MCF 10A (cell line): ENCODE data around the gene LRRTM1. TPM values are rescaled to one million over a fixed set of nuclear protein-coding genes. Genes with fewer than 3 reads are reported as not detected.

Experiments
- BruUV-seq: library from RNA; stranded (reverse); fragments of 400-500 nt; replicated peaks from 2 replicates; lab custom pipeline; 2021; lab: Mats Ljungman, UMichigan
- CTCF ChIA-PET: fragments of 300-600 bp; sonication (Branson Sonifier 250); formaldehyde crosslinking; extraction: SDS; loops from one replicate; lab custom pipeline; 2021; ENCODE audit warnings: antibody characterized with exemption, inconsistent platforms; lab: Yijun Ruan, JAX
- POLR2A ChIA-PET: fragments of 300-600, 350-650 bp; sonication (Branson Sonifier 250); formaldehyde crosslinking; extraction: SDS; loops from one replicate; lab custom pipeline; 2020; ENCODE audit warnings: antibody characterized with exemption, inconsistent platforms; lab: Yijun Ruan, JAX
- DNase-seq: peaks from one replicate; pipeline ENCODE4 v3.0.0-alpha.2; 2018; ENCODE audit not compliant: unreplicated experiment
- H3K27ac Mint-ChIP-seq: one replicate; pipeline ENCODE4 v1.8.0; 2022; ENCODE audit warnings: mild to moderate bottlenecking, low read depth, mixed read lengths; ENCODE audit not compliant: unreplicated experiment
- H3K27me3 Mint-ChIP-seq: one replicate; pipeline ENCODE4 v1.8.0; 2022; ENCODE audit warnings: mixed read lengths; ENCODE audit not compliant: insufficient read depth, unreplicated experiment
- H3K36me3 Mint-ChIP-seq: one replicate; pipeline ENCODE4 v1.8.0; 2022; ENCODE audit warnings: mild to moderate bottlenecking, moderate library complexity, mixed read lengths; ENCODE audit not compliant: insufficient read depth, unreplicated experiment
- H3K4me1 Mint-ChIP-seq: one replicate; pipeline ENCODE4 v1.8.0; 2022; ENCODE audit warnings: mixed read lengths; ENCODE audit not compliant: insufficient read depth, unreplicated experiment
- H3K4me3 Mint-ChIP-seq: one replicate; pipeline ENCODE4 v1.8.0; 2022; ENCODE audit warnings: mild to moderate bottlenecking, moderate library complexity, mixed read lengths; ENCODE audit not compliant: unreplicated experiment
- H3K9me3 Mint-ChIP-seq: one replicate; pipeline ENCODE4 v1.8.0; 2022; ENCODE audit warnings: mixed read lengths; ENCODE audit not compliant: unreplicated experiment
- CTCF ChIP-seq: fragments of 200-600 bp; IDR thresholded peaks from one replicate; pipeline ENCODE4 v1.8.0; 2022; ENCODE audit warnings: antibody characterized with exemption, mild to moderate bottlenecking; ENCODE audit not compliant: unreplicated experiment
- intact Hi-C: fragments of 100-400 bp; cut with micrococcal nuclease; formaldehyde crosslinking; loops from 2 replicates; pipeline ENCODE4 v1.14.1; 2022
- total RNA-seq: library from RNA; stranded (reverse); gene quantifications from 2 replicates; pipeline ENCODE4 v1.2.3, GENCODE V29; 2022

The LRRTM1 gene
- total RNA-seq, 1 experiment from 2014 or later: not detected

GRCh38 chr2:80326861-80327260 lies 22.3 kb upstream of the LRRTM1 start:
- BruUV-seq: no TSS peak
- TF ChIP-seq CTCF: no peak
- intact Hi-C loops: loop anchor here (1.0 to 10.0 kb wide), 3 partner anchors 172 to 1567 kb away; no protein-coding TSS in a partner anchor

GRCh38 chr2:80326214-80326613 lies 21.7 kb upstream of the LRRTM1 start:
- Mint-ChIP-seq H3K36me3 (no peaks in the 10 kb centered on the region), H3K4me3 (no peak overlapping the region), H3K27me3 (no peaks in the 10 kb centered on the region), H3K27ac (no peak overlapping the region), H3K4me1 (peaks cover 2% of the 10 kb centered on the region), H3K9me3 (no peaks in the 10 kb centered on the region)
- DNase-seq: peak; percentile 53
- CTCF ChIA-PET: interaction anchor here (0.6 to 6.1 kb wide), 14 partner anchors 12 to 1568 kb away, joined by 3 to 84 read pairs (median 4); no protein-coding TSS in a partner anchor
- POLR2A ChIA-PET: interaction anchor here (0.7 to 1.1 kb wide), 2 partner anchors 173 to 178 kb away, joined by 3 read pairs; no protein-coding TSS in a partner anchor
- peak; percentile 51 for TF ChIP-seq CTCF
- no TSS peak for BruUV-seq
- intact Hi-C loops: loop anchor here (1.0 to 10.0 kb wide), 3 partner anchors 173 to 1568 kb away; no protein-coding TSS in a partner anchor

More at GRCh38 chr2:80326861-80327260, 22.3 kb upstream of the LRRTM1 start:
- Mint-ChIP-seq H3K27ac (no peak overlapping the region), H3K4me3 (no peak overlapping the region), H3K36me3 (no peaks in the 10 kb centered on the region), H3K9me3 (no peaks in the 10 kb centered on the region), H3K27me3 (no peaks in the 10 kb centered on the region), H3K4me1 (no peaks in the 10 kb centered on the region)
- CTCF ChIA-PET: interaction anchor here (0.6 to 6.1 kb wide), 7 partner anchors 9 to 1568 kb away, joined by 3 to 84 read pairs (median 4); no protein-coding TSS in a partner anchor
- no peak for DNase-seq
- POLR2A ChIA-PET: interaction anchor here (0.7 kb wide), 1 partner anchor 172 kb away, joined by 4 read pairs; no protein-coding TSS in a partner anchor

- H3K4me1 Mint-ChIP-seq: peaks cover 5% of the 10 kb centered on the region
- BruUV-seq: no TSS peak
These were observed 20.0 kb upstream of the LRRTM1 start for GRCh38 chr2:80324525-80324924.

More at GRCh38 chr2:80324525-80324924, 20.0 kb upstream of the LRRTM1 start:
- Mint-ChIP-seq H3K4me3 (no peak overlapping the region), H3K27me3 (no peaks in the 10 kb centered on the region), H3K36me3 (no peaks in the 10 kb centered on the region), H3K27ac (no peak overlapping the region), H3K9me3 (no peaks in the 10 kb centered on the region)
- POLR2A ChIA-PET: no interaction called here
- TF ChIP-seq CTCF: no peak
- CTCF ChIA-PET: interaction anchor here (0.6 to 6.1 kb wide), 2 partner anchors 174 to 638 kb away, joined by 3 to 84 read pairs; no protein-coding TSS in a partner anchor
- no peak for DNase-seq
- intact Hi-C loops: loop anchor here (10.0 kb wide), 1 partner anchor 1000 kb away; no protein-coding TSS in a partner anchor
